Measurements from ENCODE around the gene MTUS2. TPM values are rescaled to one million over a fixed set of nuclear protein-coding genes. Genes with fewer than 3 reads are reported as not detected.

The MTUS2 gene
- polyA plus RNA-seq, 1 donor from 2014 or later, result 4.4 TPM

- no peak overlapping the region for H3K4me2 ChIP-seq (ENCODE audit: low read length)
- no peak overlapping the region for H3K27ac ChIP-seq (ENCODE audit: low read length)
- peaks cover 8% of the 10 kb centered on the region for H3K36me3 ChIP-seq (ENCODE audit: insufficient read depth, low read length)
These were observed 705.6 kb downstream of the MTUS2 start for GRCh38 chr13:29525757-29526156.

GRCh38 chr13:29526741-29527140 lies 706.6 kb downstream of the MTUS2 start:
- Histone ChIP-seq H3K27me3 (ENCODE audit: insufficient read depth, low read depth, low read length) (no peaks in the 10 kb centered on the region), H3F3A (ENCODE audit: insufficient read depth, low read length, poor library complexity, severe bottlenecking) (no peaks in the 10 kb centered on the region), H3K4me3 (ENCODE audit: low read length) (no peak overlapping the region), H2AFZ (ENCODE audit: low read depth, low read length) (no peak overlapping the region), H4K20me1 (ENCODE audit: insufficient read depth) (no peaks in the 10 kb centered on the region), H3K36me3 (ENCODE audit: insufficient read depth, low read length) (peaks cover 8% of the 10 kb centered on the region), H3K9me2 (ENCODE audit: insufficient read depth, low read length) (no peaks in the 10 kb centered on the region), H3K9me3 (ENCODE audit: low read length) (no peaks in the 10 kb centered on the region), H3K9ac (ENCODE audit: low read length) (no peak overlapping the region), H3K27ac (ENCODE audit: low read length) (no peak overlapping the region), H3K79me2 (replicated peaks; ENCODE audit: insufficient read depth, low read length) (no peaks in the 10 kb centered on the region), H3K4me2 (ENCODE audit: low read length) (no peak overlapping the region)
- no peak for TF ChIP-seq REST (IDR thresholded peaks at IDR 0.05; ENCODE audit: borderline replicate concordance)
- TF ChIP-seq EP300 (conservative IDR thresholded peaks at IDR 0.05; ENCODE audit: poor library complexity, severe bottlenecking), result no peak
- TF ChIP-seq EZH2 (IDR thresholded peaks at IDR 0.05; ENCODE audit: borderline replicate concordance, insufficient read depth, low read length, poor library complexity, severe bottlenecking), result no peak
- no peak for TF ChIP-seq MXI1 (conservative IDR thresholded peaks at IDR 0.05; ENCODE audit: poor library complexity, severe bottlenecking)
- no peak for TF ChIP-seq CTCF (IDR thresholded peaks at IDR 0.05; ENCODE audit: poor library complexity, severe bottlenecking)
- TF ChIP-seq RAD21 (conservative IDR thresholded peaks at IDR 0.05), result no peak

More at GRCh38 chr13:29525757-29526156, 705.6 kb downstream of the MTUS2 start:
- no peak for TF ChIP-seq MXI1 (conservative IDR thresholded peaks at IDR 0.05; ENCODE audit: poor library complexity, severe bottlenecking)
- TF ChIP-seq RAD21 (conservative IDR thresholded peaks at IDR 0.05), result no peak
- no peak for TF ChIP-seq SMC3 (conservative IDR thresholded peaks at IDR 0.05; ENCODE audit: poor library complexity)
- no peak for TF ChIP-seq REST (IDR thresholded peaks at IDR 0.05; ENCODE audit: borderline replicate concordance)
- no peak for TF ChIP-seq POLR2AphosphoS5 (IDR thresholded peaks at IDR 0.05)
- no peak for TF ChIP-seq TAF1 (IDR thresholded peaks at IDR 0.05; ENCODE audit: low read depth)
- TF ChIP-seq EZH2 (IDR thresholded peaks at IDR 0.05; ENCODE audit: borderline replicate concordance, insufficient read depth, low read length, poor library complexity, severe bottlenecking), result no peak
- TF ChIP-seq EP300 (conservative IDR thresholded peaks at IDR 0.05; ENCODE audit: poor library complexity, severe bottlenecking), result no peak
- TF ChIP-seq CTCF (IDR thresholded peaks at IDR 0.05; ENCODE audit: poor library complexity, severe bottlenecking), result no peak
- Histone ChIP-seq H3F3A (ENCODE audit: insufficient read depth, low read length, poor library complexity, severe bottlenecking) (no peaks in the 10 kb centered on the region), H3K4me3 (ENCODE audit: low read length) (no peak overlapping the region), H4K20me1 (ENCODE audit: insufficient read depth) (no peaks in the 10 kb centered on the region), H3K9me3 (ENCODE audit: low read length) (no peaks in the 10 kb centered on the region), H3K9me2 (ENCODE audit: insufficient read depth, low read length) (no peaks in the 10 kb centered on the region), H3K79me2 (replicated peaks; ENCODE audit: insufficient read depth, low read length) (no peaks in the 10 kb centered on the region), H3K9ac (ENCODE audit: low read length) (no peak overlapping the region), H2AFZ (ENCODE audit: low read depth, low read length) (no peak overlapping the region), H3K27me3 (ENCODE audit: insufficient read depth, low read depth, low read length) (no peaks in the 10 kb centered on the region)

Data from neural cell (in vitro differentiated cells).